Measurements from ENCODE around the gene CLNK.

The CLNK gene

DNA sequence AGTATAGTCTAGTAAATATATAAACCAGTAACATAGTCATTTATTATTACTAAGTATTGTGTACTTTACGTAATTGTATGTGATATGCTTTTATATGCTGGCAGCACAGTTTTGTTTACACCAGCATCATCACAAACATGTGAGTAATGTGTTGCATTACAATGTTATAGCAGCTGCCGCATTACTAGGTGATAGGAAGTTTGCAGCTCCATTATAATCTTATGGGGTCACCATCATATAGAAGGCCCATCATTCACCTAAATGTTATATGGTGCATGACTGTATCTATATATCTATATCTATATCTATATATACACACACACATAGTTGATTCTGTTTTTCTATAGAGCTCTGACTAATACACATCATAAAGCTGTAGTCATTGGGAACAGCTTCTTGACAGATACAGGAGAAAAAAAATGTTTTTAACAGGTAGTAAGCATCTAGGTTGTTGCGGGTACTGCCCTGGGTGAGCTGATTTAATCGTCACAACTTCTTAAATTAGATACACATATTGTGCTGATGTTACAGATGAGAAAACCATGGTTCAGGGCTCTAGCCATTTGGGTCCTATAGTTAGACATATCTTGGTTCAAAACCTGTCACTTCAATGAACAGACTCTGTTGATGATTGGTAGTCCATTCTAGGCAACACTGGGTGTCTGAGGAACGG lies 77.9 kb downstream of the CLNK start:
- Histone ChIP-seq H3K9ac (ENCODE audit: low read length) (no peak overlapping the region), H3K79me2 (ENCODE audit: insufficient read depth, low read length) (no peaks in the 10 kb centered on the region), H3K4me1 (ENCODE audit: insufficient read depth, low read length, severe bottlenecking) (no peaks in the 10 kb centered on the region), H3K27ac (ENCODE audit: low read depth, low read length, poor library complexity, severe bottlenecking) (no peak overlapping the region), H4K20me1 (ENCODE audit: insufficient read depth, low read length) (no peaks in the 10 kb centered on the region), H3F3A (ENCODE audit: insufficient read depth, low read length) (no peaks in the 10 kb centered on the region), H3K4me2 (ENCODE audit: low read length) (no peak overlapping the region), H3K9me2 (ENCODE audit: low read depth, low read length) (no peaks in the 10 kb centered on the region), H3K27me3 (ENCODE audit: insufficient read depth, low read length) (no peaks in the 10 kb centered on the region), H3K4me3 (ENCODE audit: low read depth, low read length, poor library complexity, severe bottlenecking) (no peak overlapping the region), H3K36me3 (ENCODE audit: insufficient read depth, low read length) (no peaks in the 10 kb centered on the region), H2AFZ (ENCODE audit: low read length) (no peak overlapping the region), H3K9me3 (ENCODE audit: low read length) (no peaks in the 10 kb centered on the region)
- TF ChIP-seq EZH2 (IDR thresholded peaks at IDR 0.05; ENCODE audit: borderline replicate concordance, low read length), result no peak
- TF ChIP-seq, protein P1, sequence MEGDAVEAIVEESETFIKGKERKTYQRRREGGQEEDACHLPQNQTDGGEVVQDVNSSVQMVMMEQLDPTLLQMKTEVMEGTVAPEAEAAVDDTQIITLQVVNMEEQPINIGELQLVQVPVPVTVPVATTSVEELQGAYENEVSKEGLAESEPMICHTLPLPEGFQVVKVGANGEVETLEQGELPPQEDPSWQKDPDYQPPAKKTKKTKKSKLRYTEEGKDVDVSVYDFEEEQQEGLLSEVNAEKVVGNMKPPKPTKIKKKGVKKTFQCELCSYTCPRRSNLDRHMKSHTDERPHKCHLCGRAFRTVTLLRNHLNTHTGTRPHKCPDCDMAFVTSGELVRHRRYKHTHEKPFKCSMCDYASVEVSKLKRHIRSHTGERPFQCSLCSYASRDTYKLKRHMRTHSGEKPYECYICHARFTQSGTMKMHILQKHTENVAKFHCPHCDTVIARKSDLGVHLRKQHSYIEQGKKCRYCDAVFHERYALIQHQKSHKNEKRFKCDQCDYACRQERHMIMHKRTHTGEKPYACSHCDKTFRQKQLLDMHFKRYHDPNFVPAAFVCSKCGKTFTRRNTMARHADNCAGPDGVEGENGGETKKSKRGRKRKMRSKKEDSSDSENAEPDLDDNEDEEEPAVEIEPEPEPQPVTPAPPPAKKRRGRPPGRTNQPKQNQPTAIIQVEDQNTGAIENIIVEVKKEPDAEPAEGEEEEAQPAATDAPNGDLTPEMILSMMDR (IDR thresholded peaks at IDR 0.05; ENCODE audit: low read length), result no peak

DNA sequence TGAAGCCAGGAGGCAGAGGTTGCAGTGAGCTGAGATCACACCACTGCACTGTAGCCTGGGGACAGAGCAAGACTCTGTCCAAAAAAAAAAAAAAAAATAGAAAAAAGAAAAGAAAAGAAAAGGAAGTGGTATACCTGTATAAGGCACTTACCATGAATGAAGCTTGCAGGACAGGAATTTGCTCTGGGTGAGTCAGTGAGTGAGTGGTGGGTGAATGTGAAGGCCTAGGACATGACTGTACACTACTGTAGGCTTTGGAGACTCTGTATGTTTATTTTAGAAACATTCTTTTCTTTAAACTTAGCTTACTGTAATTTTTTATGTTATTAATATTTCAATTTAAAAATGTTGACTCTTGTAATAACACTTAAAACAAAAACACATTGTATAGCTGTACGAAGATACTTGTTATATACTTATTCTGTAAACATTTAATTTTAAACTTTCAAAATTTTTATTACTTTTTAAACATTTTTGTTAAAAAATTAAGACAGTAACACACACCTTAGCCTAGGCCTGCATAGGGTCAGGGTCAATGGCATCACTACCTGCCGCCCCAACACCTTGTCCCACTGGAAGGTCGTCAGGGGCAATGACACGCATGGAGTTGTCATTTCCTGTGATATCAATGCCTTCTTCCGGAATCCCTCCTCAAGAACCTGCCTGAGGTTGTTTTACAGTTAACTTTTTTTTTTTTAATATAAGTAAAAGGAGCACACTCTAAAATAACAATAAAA lies 78.7 kb downstream of the CLNK start:
- TF ChIP-seq EZH2 (IDR thresholded peaks at IDR 0.05; ENCODE audit: borderline replicate concordance, low read length), result no peak
- TF ChIP-seq, protein P1 (IDR thresholded peaks at IDR 0.05; ENCODE audit: low read length), result no peak
- no peak overlapping the region for H3K4me3 ChIP-seq (ENCODE audit: low read depth, low read length, poor library complexity, severe bottlenecking)
- no peaks in the 10 kb centered on the region for H3K27me3 ChIP-seq (ENCODE audit: insufficient read depth, low read length)
- H3K9me3 ChIP-seq (ENCODE audit: low read length), result no peaks in the 10 kb centered on the region
- no peak overlapping the region for H3K4me2 ChIP-seq (ENCODE audit: low read length)
- no peaks in the 10 kb centered on the region for H3F3A ChIP-seq (ENCODE audit: insufficient read depth, low read length)
- no peaks in the 10 kb centered on the region for H4K20me1 ChIP-seq (ENCODE audit: insufficient read depth, low read length)
- H3K9me2 ChIP-seq (ENCODE audit: low read depth, low read length), result no peaks in the 10 kb centered on the region
- H3K79me2 ChIP-seq (ENCODE audit: insufficient read depth, low read length), result no peaks in the 10 kb centered on the region
- no peak overlapping the region for H2AFZ ChIP-seq (ENCODE audit: low read length)
- no peaks in the 10 kb centered on the region for H3K4me1 ChIP-seq (ENCODE audit: insufficient read depth, low read length, severe bottlenecking)
- no peaks in the 10 kb centered on the region for H3K36me3 ChIP-seq (ENCODE audit: insufficient read depth, low read length)
- no peak overlapping the region for H3K27ac ChIP-seq (ENCODE audit: low read depth, low read length, poor library complexity, severe bottlenecking)
- H3K9ac ChIP-seq (ENCODE audit: low read length), result no peak overlapping the region

DNA sequence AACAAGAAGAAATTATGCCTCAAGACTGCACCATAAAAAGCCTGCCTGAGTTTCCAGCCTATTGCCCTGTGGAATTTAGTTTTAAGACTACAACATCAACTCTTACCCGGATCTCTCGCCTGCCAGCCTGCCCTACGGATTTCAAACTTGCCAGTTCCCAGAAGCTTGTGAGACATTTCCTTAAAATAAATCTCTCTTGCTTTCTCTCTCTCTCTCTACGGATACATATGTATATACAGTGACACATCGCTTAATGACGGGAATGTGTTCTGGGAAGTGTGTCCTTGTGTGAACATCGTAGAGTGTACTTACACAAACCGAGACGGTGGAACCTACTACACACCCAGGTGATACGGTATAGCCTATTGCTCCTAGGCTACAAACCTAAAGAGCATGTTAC lies 79.5 kb downstream of the CLNK start:
- no peaks in the 10 kb centered on the region for H3K9me2 ChIP-seq (ENCODE audit: low read depth, low read length)
- H3K36me3 ChIP-seq (ENCODE audit: insufficient read depth, low read length), result no peaks in the 10 kb centered on the region
- no peaks in the 10 kb centered on the region for H3K79me2 ChIP-seq (ENCODE audit: insufficient read depth, low read length)
- H3K9ac ChIP-seq (ENCODE audit: low read length), result no peak overlapping the region
- H3K27ac ChIP-seq (ENCODE audit: low read depth, low read length, poor library complexity, severe bottlenecking), result no peak overlapping the region
- H3K27me3 ChIP-seq (ENCODE audit: insufficient read depth, low read length), result no peaks in the 10 kb centered on the region
- H4K20me1 ChIP-seq (ENCODE audit: insufficient read depth, low read length), result no peaks in the 10 kb centered on the region
- TF ChIP-seq, protein P1 (IDR thresholded peaks at IDR 0.05; ENCODE audit: low read length), result no peak
- no peak for TF ChIP-seq EZH2 (IDR thresholded peaks at IDR 0.05; ENCODE audit: borderline replicate concordance, low read length)
- H2AFZ ChIP-seq (ENCODE audit: low read length), result no peak overlapping the region
- no peaks in the 10 kb centered on the region for H3K4me1 ChIP-seq (ENCODE audit: insufficient read depth, low read length, severe bottlenecking)
- H3F3A ChIP-seq (ENCODE audit: insufficient read depth, low read length), result no peaks in the 10 kb centered on the region
- H3K4me2 ChIP-seq (ENCODE audit: low read length), result no peak overlapping the region
- H3K9me3 ChIP-seq (ENCODE audit: low read length), result no peaks in the 10 kb centered on the region
- H3K4me3 ChIP-seq (ENCODE audit: low read depth, low read length, poor library complexity, severe bottlenecking), result no peak overlapping the region

Measured in OCI-LY1 (cell line).